ENCODE data around the gene PKNOX2. TPM values are rescaled to one million over a fixed set of nuclear protein-coding genes. Genes with fewer than 3 reads are reported as not detected.

PKNOX2 gene
- total RNA-seq, 5 donors from 2014 or later (not counting 1 experiment from before 2014, with no cell fraction given), result 0.55 TPM; not detected in 4

DNA sequence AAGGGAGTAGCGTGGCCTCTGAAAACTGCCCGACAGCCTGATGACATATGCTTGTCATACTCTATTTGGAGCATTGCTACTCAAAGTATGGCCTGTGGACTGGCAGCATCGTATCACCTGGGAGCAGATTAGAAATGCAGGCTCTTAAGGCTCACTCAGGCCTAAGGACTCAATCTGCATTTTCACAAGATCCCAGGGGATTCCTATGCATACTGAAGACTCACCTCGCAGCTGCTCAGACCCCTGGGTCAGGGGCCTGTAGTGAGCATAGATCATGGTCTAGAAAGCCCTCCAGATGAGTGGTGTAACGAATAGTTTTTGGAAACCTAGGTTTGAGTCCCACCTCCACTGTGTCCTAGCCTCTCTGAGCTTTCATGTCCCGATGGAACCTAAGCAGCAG, 205.3 kb downstream of the PKNOX2 start:
- Histone ChIP-seq H3K4me3 (ENCODE audit: control insufficient read depth in 1 of 2, extremely low read depth in 1 of 2, low read length in 1 of 2) (no peak overlapping the region), H3K27ac (ENCODE audit: low read length) (no peak overlapping the region), H3K36me3 (ENCODE audit: control insufficient read depth in 2 of 2, extremely low read depth in 1 of 2, insufficient read depth in 1 of 2, low read length in 1 of 2) (no peaks in the 10 kb centered on the region), H3K27me3 (replicated peaks in 1 of 2; ENCODE audit: control insufficient read depth in 2 of 2, extremely low read depth in 1 of 2, insufficient read depth in 2 of 2, low read length in 1 of 2) (peaks cover 0 to 37% of the 10 kb centered on the region in 2 experiments), H3K9me3 (no peaks in the 10 kb centered on the region), H3K4me1 (ENCODE audit: control insufficient read depth in 1 of 2, extremely low read depth in 1 of 2, insufficient read depth in 2 of 2, low read length in 2 of 2) (no peaks in the 10 kb centered on the region)
- Mint-ChIP-seq H3K4me1 (no peaks in the 10 kb centered on the region), H3K36me3 (no peaks in the 10 kb centered on the region), H3K27ac (no peak overlapping the region), H3K4me3 (no peak overlapping the region), H3K9me3 (no peaks in the 10 kb centered on the region), H3K27me3 (peaks cover 32 to 36% of the 10 kb centered on the region in 2 donors)
- ATAC-seq (replicated peaks in 1 of 4), result no peak
- ChIA-PET POLR2A (no interaction called here), CTCF (no interaction called here)
- 75% methylated on average over 5 of the region's 6 CpGs for WGBS (ENCODE audit: insufficient coverage)
- DNase-seq, result no peak

DNA sequence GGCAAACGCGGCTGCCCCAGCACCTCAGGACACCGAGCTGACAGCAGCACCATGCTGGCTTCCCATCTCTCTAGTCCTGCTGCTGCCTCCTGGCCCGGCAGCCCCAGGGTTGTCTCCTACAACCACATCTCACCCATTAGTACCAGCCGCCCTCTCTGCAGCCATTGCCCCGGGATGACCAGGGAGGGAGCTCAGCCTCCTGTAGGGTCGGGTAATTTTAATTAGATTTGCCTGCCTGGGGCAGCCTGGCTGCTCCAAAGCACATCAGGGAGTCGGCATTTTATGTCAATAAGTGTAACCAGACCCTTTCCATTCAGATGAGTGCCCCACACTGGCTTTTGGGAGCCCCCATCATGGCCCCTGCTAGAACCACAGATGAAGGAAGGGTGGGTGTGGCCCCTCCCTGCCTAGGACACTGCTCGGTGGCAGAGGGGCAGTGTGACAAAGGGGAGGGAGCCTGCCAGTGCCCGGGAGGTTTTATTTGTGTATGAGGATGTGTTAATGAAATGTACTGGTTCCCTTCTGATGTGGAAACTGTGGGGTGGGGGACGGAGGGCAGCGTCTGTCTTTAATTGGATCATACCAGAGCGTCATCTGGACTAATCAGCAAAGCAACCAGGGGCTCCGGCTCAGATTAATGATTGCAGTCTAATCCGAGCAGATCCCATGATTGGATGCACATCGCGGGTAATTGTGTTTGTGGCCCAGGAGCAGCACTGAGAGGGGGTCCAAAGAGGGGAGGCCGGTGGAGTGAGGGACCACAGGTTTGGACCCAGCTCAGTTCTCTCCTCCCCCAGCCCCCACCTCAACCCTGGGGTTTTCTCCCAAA, 206.2 kb downstream of the PKNOX2 start:
- no peak overlapping the region for H3K4me3 Mint-ChIP-seq
- H3K4me1 Mint-ChIP-seq, result no peaks in the 10 kb centered on the region
- ATAC-seq (replicated peaks in 1 of 4) (no peak), DNase-seq (no peak)
- Histone ChIP-seq H3K9me3 (no peaks in the 10 kb centered on the region), H3K27me3 (replicated peaks in 1 of 2; ENCODE audit: control insufficient read depth in 2 of 2, extremely low read depth in 1 of 2, insufficient read depth in 2 of 2, low read length in 1 of 2) (peaks cover 0 to 37% of the 10 kb centered on the region in 2 experiments), H3K36me3 (ENCODE audit: control insufficient read depth in 2 of 2, extremely low read depth in 1 of 2, insufficient read depth in 1 of 2, low read length in 1 of 2) (no peaks in the 10 kb centered on the region), H3K4me3 (ENCODE audit: control insufficient read depth in 1 of 2, extremely low read depth in 1 of 2, low read length in 1 of 2) (no peak overlapping the region), H3K4me1 (ENCODE audit: control insufficient read depth in 1 of 2, extremely low read depth in 1 of 2, insufficient read depth in 2 of 2, low read length in 2 of 2) (no peaks in the 10 kb centered on the region), H3K27ac (ENCODE audit: low read length) (no peak overlapping the region)
- no peaks in the 10 kb centered on the region for H3K9me3 Mint-ChIP-seq
- no peak overlapping the region for H3K27ac Mint-ChIP-seq
- ChIA-PET POLR2A (no interaction called here), CTCF (no interaction called here)
- peaks cover 32 to 37% of the 10 kb centered on the region in 2 donors for H3K27me3 Mint-ChIP-seq
- 41% methylated on average over 10 of the region's 18 CpGs for WGBS (ENCODE audit: insufficient coverage)
- no peaks in the 10 kb centered on the region for H3K36me3 Mint-ChIP-seq

DNA sequence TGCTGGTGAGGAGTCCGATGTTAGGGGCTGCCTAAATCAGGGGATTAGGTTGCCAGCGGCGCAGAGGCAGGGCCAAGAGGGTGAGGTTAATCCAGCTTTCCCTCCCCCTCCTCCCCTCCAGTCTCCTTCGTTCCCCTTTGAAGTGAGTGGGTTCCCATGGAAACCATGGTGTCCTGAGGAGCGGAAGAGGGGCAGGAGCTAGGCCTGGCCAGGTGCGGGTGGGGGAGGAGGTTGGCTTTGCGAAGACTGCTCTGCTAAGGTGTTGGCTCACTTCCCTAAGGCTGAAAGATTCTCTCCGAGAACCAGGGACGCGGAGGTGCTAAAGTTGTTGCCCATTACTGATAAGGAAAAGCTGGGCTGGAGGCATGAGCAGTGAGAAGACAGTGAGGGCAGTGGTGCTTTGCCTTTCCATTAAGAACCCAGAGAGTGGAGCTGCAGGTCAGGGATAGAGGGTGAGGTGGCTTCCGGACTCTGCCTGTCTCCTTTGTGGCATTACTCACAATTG, 206.9 kb downstream of the PKNOX2 start:
- 20% methylated on average over 4 of the region's 11 CpGs for WGBS (ENCODE audit: insufficient coverage)
- no peaks in the 10 kb centered on the region for H3K4me1 ChIP-seq (ENCODE audit: control insufficient read depth in 1 of 2, extremely low read depth in 1 of 2, insufficient read depth in 2 of 2, low read length in 2 of 2)
- ChIA-PET CTCF (no interaction called here), POLR2A (no interaction called here)
- no peaks in the 10 kb centered on the region for H3K9me3 Mint-ChIP-seq
- ATAC-seq (replicated peaks in 1 of 4) (no peak), DNase-seq (no peak)
- H3K27me3 ChIP-seq (replicated peaks in 1 of 2; ENCODE audit: control insufficient read depth in 2 of 2, extremely low read depth in 1 of 2, insufficient read depth in 2 of 2, low read length in 1 of 2), result peaks cover 0 to 39% of the 10 kb centered on the region in 2 experiments
- H3K4me1 Mint-ChIP-seq, result no peaks in the 10 kb centered on the region
- no peaks in the 10 kb centered on the region for H3K36me3 Mint-ChIP-seq
- H3K4me3 Mint-ChIP-seq, result no peak overlapping the region
- H3K27ac ChIP-seq (ENCODE audit: low read length), result no peak overlapping the region
- H3K36me3 ChIP-seq (ENCODE audit: control insufficient read depth in 2 of 2, extremely low read depth in 1 of 2, insufficient read depth in 1 of 2, low read length in 1 of 2), result no peaks in the 10 kb centered on the region
- no peaks in the 10 kb centered on the region for H3K9me3 ChIP-seq
- H3K27ac Mint-ChIP-seq, result no peak overlapping the region
- no peak overlapping the region for H3K4me3 ChIP-seq (ENCODE audit: control insufficient read depth in 1 of 2, extremely low read depth in 1 of 2, low read length in 1 of 2)
- peaks cover 35 to 37% of the 10 kb centered on the region in 2 donors for H3K27me3 Mint-ChIP-seq

DNA sequence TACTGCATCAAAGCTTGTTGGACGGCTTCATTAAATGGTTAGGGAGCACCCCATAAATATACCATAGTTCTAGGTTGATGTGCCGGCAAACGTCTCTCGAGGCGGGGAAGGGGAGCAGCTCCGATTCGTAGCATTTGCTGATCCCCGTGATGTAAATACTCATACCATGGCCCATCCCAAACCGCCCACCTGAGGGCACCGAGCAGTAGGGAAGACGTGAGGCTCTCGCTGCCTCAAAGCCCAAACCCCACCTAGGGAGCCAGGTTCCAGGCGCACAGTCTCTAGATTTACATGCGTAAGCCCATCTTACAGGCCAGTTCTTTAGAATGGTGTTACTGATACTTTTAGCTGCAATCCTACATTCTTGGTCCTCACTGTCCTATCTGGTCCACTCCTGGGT, 207.5 kb downstream of the PKNOX2 start:
- Histone ChIP-seq H3K9me3 (no peaks in the 10 kb centered on the region), H3K36me3 (ENCODE audit: control insufficient read depth in 2 of 2, extremely low read depth in 1 of 2, insufficient read depth in 1 of 2, low read length in 1 of 2) (no peaks in the 10 kb centered on the region), H3K4me1 (ENCODE audit: control insufficient read depth in 1 of 2, extremely low read depth in 1 of 2, insufficient read depth in 2 of 2, low read length in 2 of 2) (no peaks in the 10 kb centered on the region), H3K27me3 (replicated peaks in 1 of 2; ENCODE audit: control insufficient read depth in 2 of 2, extremely low read depth in 1 of 2, insufficient read depth in 2 of 2, low read length in 1 of 2) (peaks cover 0 to 39% of the 10 kb centered on the region in 2 experiments), H3K4me3 (ENCODE audit: control insufficient read depth in 1 of 2, extremely low read depth in 1 of 2, low read length in 1 of 2) (no peak overlapping the region), H3K27ac (ENCODE audit: low read length) (no peak overlapping the region)
- H3K4me3 Mint-ChIP-seq, result no peak overlapping the region
- no peaks in the 10 kb centered on the region for H3K9me3 Mint-ChIP-seq
- no peak overlapping the region for H3K27ac Mint-ChIP-seq
- 75% methylated on average over 5 of the region's 14 CpGs for WGBS (ENCODE audit: insufficient coverage)
- H3K4me1 Mint-ChIP-seq, result no peaks in the 10 kb centered on the region
- peaks cover 35 to 38% of the 10 kb centered on the region in 2 donors for H3K27me3 Mint-ChIP-seq
- ATAC-seq (replicated peaks in 1 of 4) (no peak), DNase-seq (no peak)
- POLR2A ChIA-PET, result no interaction called here
- CTCF ChIA-PET, result no interaction called here
- H3K36me3 Mint-ChIP-seq, result no peaks in the 10 kb centered on the region

DNA sequence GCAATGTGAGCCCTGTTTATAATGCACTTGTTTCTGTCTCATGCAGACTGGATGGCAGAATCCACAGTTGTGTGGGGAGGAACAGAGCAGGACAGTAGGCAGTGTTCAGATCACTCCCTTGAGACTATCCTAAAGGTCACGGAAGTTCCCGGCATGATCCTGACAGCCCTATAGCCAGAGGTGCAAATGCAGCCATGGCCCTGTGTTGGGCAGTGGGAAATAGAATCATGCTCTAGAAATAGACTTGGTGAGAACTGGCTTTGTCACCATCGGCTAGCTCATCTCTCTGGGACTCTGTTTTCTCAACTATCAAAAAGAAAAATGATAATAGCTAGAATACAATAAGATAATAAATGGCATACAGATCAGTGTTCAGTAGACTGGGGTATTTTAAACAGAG, 208.4 kb downstream of the PKNOX2 start:
- Histone ChIP-seq H3K27ac (ENCODE audit: low read length) (no peak overlapping the region), H3K4me3 (ENCODE audit: control insufficient read depth in 1 of 2, extremely low read depth in 1 of 2, low read length in 1 of 2) (no peak overlapping the region), H3K9me3 (no peaks in the 10 kb centered on the region), H3K4me1 (ENCODE audit: control insufficient read depth in 1 of 2, extremely low read depth in 1 of 2, insufficient read depth in 2 of 2, low read length in 2 of 2) (no peaks in the 10 kb centered on the region), H3K36me3 (ENCODE audit: control insufficient read depth in 2 of 2, extremely low read depth in 1 of 2, insufficient read depth in 1 of 2, low read length in 1 of 2) (no peaks in the 10 kb centered on the region), H3K27me3 (replicated peaks in 1 of 2; ENCODE audit: control insufficient read depth in 2 of 2, extremely low read depth in 1 of 2, insufficient read depth in 2 of 2, low read length in 1 of 2) (peaks cover 0 to 42% of the 10 kb centered on the region in 2 experiments)
- H3K9me3 Mint-ChIP-seq, result no peaks in the 10 kb centered on the region
- H3K4me1 Mint-ChIP-seq, result no peaks in the 10 kb centered on the region
- ChIA-PET POLR2A (no interaction called here), CTCF (no interaction called here)
- H3K27ac Mint-ChIP-seq, result no peak overlapping the region
- WGBS (ENCODE audit: insufficient coverage), result no CpG with 5 or more reads among the region's 3 CpGs
- no peak overlapping the region for H3K4me3 Mint-ChIP-seq
- H3K27me3 Mint-ChIP-seq, result peaks cover 41 to 45% of the 10 kb centered on the region in 2 donors
- no peak for DNase-seq
- H3K36me3 Mint-ChIP-seq, result no peaks in the 10 kb centered on the region
- ATAC-seq (replicated peaks in 1 of 4), result no peak

DNA sequence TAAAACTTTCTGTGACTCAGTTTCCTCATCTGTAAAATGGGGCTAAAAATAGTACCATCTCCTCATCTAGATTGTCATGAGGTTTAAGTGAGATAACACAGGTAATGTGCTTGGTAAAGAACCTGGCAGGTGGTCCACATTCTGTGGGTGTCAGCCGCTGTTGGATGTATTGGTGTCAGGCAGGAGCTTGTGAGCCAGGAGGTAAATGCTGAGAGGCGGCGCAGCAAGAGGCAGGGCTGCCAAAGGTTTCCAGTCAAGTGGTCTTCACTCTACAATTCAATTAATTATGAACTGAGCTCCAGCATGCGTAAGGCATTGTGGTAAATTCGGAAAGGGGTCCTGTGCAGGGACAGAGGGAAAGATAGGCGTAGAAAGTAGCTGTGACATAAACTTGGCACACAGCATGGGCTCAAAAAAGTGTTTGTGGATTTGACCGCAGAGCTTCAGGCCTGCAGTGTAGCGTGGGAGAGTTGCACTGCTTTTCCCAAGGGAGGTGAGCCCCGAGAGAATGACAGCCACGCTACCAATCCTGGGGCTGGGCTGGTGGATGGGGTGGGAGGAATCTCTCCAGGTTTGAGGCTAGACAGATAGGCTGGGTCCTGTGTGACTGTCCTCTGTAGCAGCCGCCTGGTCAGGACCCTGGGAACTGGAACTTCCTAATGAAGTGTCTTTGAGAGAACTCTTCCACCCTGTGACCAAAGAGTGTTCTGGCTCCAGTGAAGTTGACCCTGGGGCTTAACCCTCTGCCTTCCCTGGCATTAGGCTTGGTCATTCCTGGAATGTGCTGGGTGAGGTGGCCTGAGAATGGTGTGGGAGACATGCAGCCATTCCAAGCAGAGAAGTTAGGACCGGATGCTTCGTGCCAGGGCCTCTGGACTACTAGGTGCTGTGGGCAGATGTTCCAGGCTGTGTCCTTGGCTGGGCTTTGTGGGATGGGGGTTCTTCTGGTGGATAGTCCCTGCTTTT, 209.2 kb downstream of the PKNOX2 start:
- no peak overlapping the region for H3K4me3 Mint-ChIP-seq
- Histone ChIP-seq H3K4me1 (ENCODE audit: control insufficient read depth in 1 of 2, extremely low read depth in 1 of 2, insufficient read depth in 2 of 2, low read length in 2 of 2) (no peaks in the 10 kb centered on the region), H3K36me3 (ENCODE audit: control insufficient read depth in 2 of 2, extremely low read depth in 1 of 2, insufficient read depth in 1 of 2, low read length in 1 of 2) (no peaks in the 10 kb centered on the region), H3K27ac (ENCODE audit: low read length) (no peak overlapping the region), H3K4me3 (ENCODE audit: control insufficient read depth in 1 of 2, extremely low read depth in 1 of 2, low read length in 1 of 2) (no peak overlapping the region), H3K9me3 (no peaks in the 10 kb centered on the region), H3K27me3 (replicated peaks in 1 of 2; ENCODE audit: control insufficient read depth in 2 of 2, extremely low read depth in 1 of 2, insufficient read depth in 2 of 2, low read length in 1 of 2) (peaks cover 0 to 47% of the 10 kb centered on the region in 2 experiments)
- DNase-seq (no peak), ATAC-seq (replicated peaks in 1 of 4) (no peak)
- peaks cover 39 to 48% of the 10 kb centered on the region in 2 donors for H3K27me3 Mint-ChIP-seq
- H3K36me3 Mint-ChIP-seq, result no peaks in the 10 kb centered on the region
- no peaks in the 10 kb centered on the region for H3K4me1 Mint-ChIP-seq
- WGBS (ENCODE audit: insufficient coverage), result 83% methylated on average over 11 of the region's 13 CpGs
- no peak overlapping the region for H3K27ac Mint-ChIP-seq
- ChIA-PET CTCF (no interaction called here), POLR2A (no interaction called here)
- H3K9me3 Mint-ChIP-seq, result no peaks in the 10 kb centered on the region
